ENCODE data around the gene DTD1. TPM values are rescaled to one million over a fixed set of nuclear protein-coding genes. Genes with fewer than 3 reads are reported as not detected.

The DTD1 gene
- total RNA-seq, 6 experiments from 2014 or later: 53.6 to 75.1 (median 70.6) TPM

DNA sequence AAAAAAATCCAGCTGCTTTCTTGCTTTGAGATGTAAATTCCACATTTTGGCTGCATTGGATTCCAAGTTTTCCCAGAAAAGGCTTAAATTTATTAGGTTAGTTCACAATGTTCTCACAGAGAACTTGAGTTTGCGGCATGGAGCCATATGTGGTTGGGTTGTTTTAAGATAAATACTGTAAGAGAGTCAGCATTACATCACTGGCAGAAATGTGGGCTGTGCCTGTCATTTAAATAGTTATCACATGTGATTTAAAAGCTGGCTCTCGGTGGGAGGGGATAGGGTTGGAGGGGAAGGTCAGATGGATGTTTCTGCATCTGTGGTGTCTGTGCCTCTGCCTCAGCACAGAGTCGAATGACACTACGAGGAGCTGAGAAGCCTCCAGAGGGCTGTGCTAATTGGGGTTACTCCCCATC lies 151.9 kb downstream of the DTD1 start:
- Mint-ChIP-seq H3K4me1 (ENCODE audit: low read depth) (peaks cover 57% of the 10 kb centered on the region), H3K27ac (peak overlapping the region; percentile 73), H3K9me3 (no peaks in the 10 kb centered on the region), H3K4me3 (peak overlapping the region; percentile 79), H3K36me3 (ENCODE audit: low read depth) (peaks cover 3% of the 10 kb centered on the region; the same call in 1 of the 2 replicates), H3K27me3 (ENCODE audit: insufficient read depth) (peaks cover 1% of the 10 kb centered on the region; the same call in 1 of the 2 replicates)
- peak; percentile 70 for DNase-seq
- no peak for TF ChIP-seq CTCF (IDR thresholded peaks at IDR 0.05)

- no peak for TF ChIP-seq CTCF (IDR thresholded peaks at IDR 0.05)
- peaks cover 50% of the 10 kb centered on the region for H3K4me1 Mint-ChIP-seq (ENCODE audit: low read depth)
- H3K27me3 Mint-ChIP-seq (ENCODE audit: insufficient read depth): peaks cover 1% of the 10 kb centered on the region; the same call in 1 of the 2 replicates
- H3K36me3 Mint-ChIP-seq (ENCODE audit: low read depth): peaks cover 3% of the 10 kb centered on the region; the same call in 1 of the 2 replicates
- no peak for DNase-seq
- H3K4me3 Mint-ChIP-seq: no peak overlapping the region; the same call in 1 of the 2 replicates
- H3K9me3 Mint-ChIP-seq: no peaks in the 10 kb centered on the region
- no peak overlapping the region for H3K27ac Mint-ChIP-seq
Observed at GRCh38 chr20:18740726-18741125, 152.9 kb downstream of the DTD1 start.

DNA sequence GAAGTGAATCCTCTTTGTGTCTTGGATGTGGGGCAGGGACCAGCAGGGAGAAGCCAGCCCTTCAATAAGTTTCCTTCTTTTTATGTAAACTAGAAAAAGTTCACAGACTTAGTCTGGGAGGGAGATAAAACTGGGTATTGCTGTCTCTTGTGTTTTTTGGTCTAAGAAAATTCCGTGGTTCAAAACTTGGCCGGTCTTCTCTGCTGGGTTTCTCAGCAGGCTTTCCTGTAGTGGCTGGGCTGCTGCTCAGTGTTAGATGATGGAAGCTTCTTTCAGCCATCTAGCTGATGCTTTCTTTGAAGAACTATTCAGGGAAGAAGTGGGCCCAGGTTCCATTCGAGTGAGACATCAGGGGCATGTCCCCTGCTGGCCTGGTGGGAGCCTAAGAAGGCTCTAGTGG lies 155.0 kb downstream of the DTD1 start:
- TF ChIP-seq CTCF (IDR thresholded peaks at IDR 0.05): no peak
- no peak for DNase-seq
- peaks cover 50% of the 10 kb centered on the region for H3K4me1 Mint-ChIP-seq (ENCODE audit: low read depth)
- H3K9me3 Mint-ChIP-seq: no peaks in the 10 kb centered on the region
- H3K27me3 Mint-ChIP-seq (ENCODE audit: insufficient read depth): peaks cover 4% of the 10 kb centered on the region; the same call in 1 of the 2 replicates
- no peak overlapping the region for H3K27ac Mint-ChIP-seq
- no peak overlapping the region for H3K4me3 Mint-ChIP-seq
- no peaks in the 10 kb centered on the region for H3K36me3 Mint-ChIP-seq (ENCODE audit: low read depth)

- H3K4me1 Mint-ChIP-seq (ENCODE audit: low read depth): peaks cover 43% of the 10 kb centered on the region
- no peak for TF ChIP-seq CTCF (IDR thresholded peaks at IDR 0.05)
- H3K9me3 Mint-ChIP-seq: no peaks in the 10 kb centered on the region
- H3K4me3 Mint-ChIP-seq: no peak overlapping the region
- DNase-seq: no peak
- H3K27me3 Mint-ChIP-seq (ENCODE audit: insufficient read depth): peaks cover 4% of the 10 kb centered on the region; the same call in 1 of the 2 replicates
- no peaks in the 10 kb centered on the region for H3K36me3 Mint-ChIP-seq (ENCODE audit: low read depth)
- no peak overlapping the region for H3K27ac Mint-ChIP-seq
Observed at GRCh38 chr20:18743665-18744440, 156.0 kb downstream of the DTD1 start.

- Mint-ChIP-seq H3K36me3 (ENCODE audit: low read depth) (no peaks in the 10 kb centered on the region), H3K4me1 (ENCODE audit: low read depth) (peaks cover 16% of the 10 kb centered on the region), H3K9me3 (no peaks in the 10 kb centered on the region), H3K27ac (no peak overlapping the region), H3K27me3 (ENCODE audit: insufficient read depth) (0 out of 2 replicates have a peak, but pooled peaks cover 3% of the 10 kb centered on the region), H3K4me3 (no peak overlapping the region)
- TF ChIP-seq CTCF (IDR thresholded peaks at IDR 0.05): no peak
- no peak for DNase-seq
Observed at GRCh38 chr20:18747090-18747489, 159.2 kb downstream of the DTD1 start.

All from HFFc6 (cell line).